H1 (cell line): ENCODE results near the gene UFM1. TPM values are rescaled to one million over a fixed set of nuclear protein-coding genes. Genes with fewer than 3 reads are reported as not detected.
A peak's percentile ranks its signal among the peaks of the same experiment; 100 is the strongest.

ENCODE experiments used
- CTCF ChIA-PET: fragments of 300-600 bp; sonication (Branson Sonifier 250); formaldehyde crosslinking; loops from one replicate; lab custom pipeline; 2021; ENCODE audit not compliant: partially characterized antibody; lab: Charles Lee
- POLR2A ChIA-PET: fragments of 300-600 bp; sonication (Branson Sonifier 250); formaldehyde crosslinking; loops from one replicate; lab custom pipeline; 2021; ENCODE audit warnings: inconsistent platforms; ENCODE audit not compliant: partially characterized antibody; lab: Charles Lee
- DNase-seq, 2 experiments: peaks; one replicate each; pipeline versions ENCODE4 v3.0.0 to v3.0.0-alpha.2; 2010 to 2022; ENCODE audit warnings: low spot score in 2 of 2, low read depth in 1 of 2, mixed read lengths in 1 of 2
- FAIRE-seq: peaks from 2 replicates; lab custom pipeline; 2011; peaks lifted over from hg19 to GRCh38; lab: Jason Lieb, UNC
- H2AFZ ChIP-seq: 2 replicates; pipeline ENCODE4 v1.8.1; 2012; ENCODE audit warnings: low read length, inconsistent platforms
- H2AK5ac ChIP-seq: 2 replicates; pipeline ENCODE4 v1.6.1; 2013; ENCODE audit warnings: low read depth, low read length
- H2BK120ac ChIP-seq: replicated peaks from 2 replicates; pipeline ENCODE3; 2013; ENCODE audit warnings: low read depth, low read length, inconsistent platforms
- H2BK12ac ChIP-seq: 2 replicates; pipeline ENCODE4 v1.6.1; 2013; ENCODE audit warnings: low read depth, low read length
- H2BK15ac ChIP-seq: 2 replicates; pipeline ENCODE4 v1.6.1; 2013; ENCODE audit warnings: low read length
- H2BK20ac ChIP-seq: 2 replicates; pipeline ENCODE4 v1.6.1; 2013; ENCODE audit warnings: low read length
- H2BK5ac ChIP-seq: 2 replicates; pipeline ENCODE4 v1.6.1; 2013; ENCODE audit warnings: low read depth, low read length
- H3K14ac ChIP-seq: 2 replicates; pipeline ENCODE4 v1.6.1; 2013; ENCODE audit warnings: inconsistent platforms; ENCODE audit not compliant: insufficient read length
- H3K18ac ChIP-seq: 2 replicates; pipeline ENCODE4 v1.6.1; 2013; ENCODE audit warnings: low read length; ENCODE audit errors: extremely low read depth
- H3K23ac ChIP-seq: 2 replicates; pipeline ENCODE4 v1.6.1; 2013; ENCODE audit warnings: inconsistent platforms; ENCODE audit not compliant: insufficient read length
- H3K23me2 ChIP-seq: 2 replicates; pipeline ENCODE4 v1.6.1; 2013; ENCODE audit warnings: low read depth, low read length
- H3K27ac ChIP-seq: 2 replicates; pipeline ENCODE4 v1.6.1; 2011; ENCODE audit warnings: low read depth, low read length, inconsistent platforms
- H3K27me3 ChIP-seq, 4 experiments: replicated peaks in 1 of 4; 1 replicate in 1 of 4; 2 replicates in 3 of 4; pipeline versions ENCODE4 v1.6.1 to v1.8.1; 2011 to 2013; ENCODE audit warnings: low read length in 3 of 4, mild to moderate bottlenecking in 3 of 4, inconsistent platforms in 2 of 4, mixed read lengths in 2 of 4, moderate library complexity in 1 of 4; ENCODE audit not compliant: control insufficient read depth in 3 of 4, insufficient read depth in 3 of 4; ENCODE audit errors: extremely low read depth in 1 of 4
- H3K36me3 ChIP-seq, 4 experiments: 2 replicates each; pipeline versions ENCODE4 v1.6.1 to v1.8.1; 2011 to 2013; ENCODE audit warnings: mild to moderate bottlenecking in 4 of 4, low read length in 3 of 4, moderate library complexity in 2 of 4, control low read depth in 1 of 4, inconsistent platforms in 1 of 4; ENCODE audit not compliant: insufficient read depth in 4 of 4, control insufficient read depth in 2 of 4
- H3K4ac ChIP-seq: replicated peaks from 2 replicates; pipeline ENCODE3; 2013; ENCODE audit warnings: low read length, low read depth, mixed read lengths, inconsistent platforms; ENCODE audit not compliant: insufficient read length
- H3K4me1 ChIP-seq, 4 experiments: replicated peaks in 1 of 4; 1 replicate in 1 of 4; 2 replicates in 3 of 4; pipeline versions ENCODE4 v1.6.1 to v1.8.1; 2011 to 2013; ENCODE audit warnings: low read length in 3 of 4, inconsistent platforms in 2 of 4, mixed read lengths in 1 of 4; ENCODE audit not compliant: insufficient read depth in 4 of 4, control insufficient read depth in 3 of 4
- H3K4me2 ChIP-seq, 2 experiments: 2 replicates each; pipeline versions ENCODE4 v1.6.1 to v1.8.1; 2011 to 2013; ENCODE audit warnings: low read depth in 2 of 2, low read length in 2 of 2, control low read depth in 1 of 2, inconsistent platforms in 1 of 2, mild to moderate bottlenecking in 1 of 2; ENCODE audit not compliant: insufficient read depth in 1 of 2
- H3K4me3 ChIP-seq, 4 experiments: fragments of 200-600, 300-600 bp in 1 of 4; sonication (generic), shearing (Covaris generic), sonication (Bioruptor Twin) in 1 of 4; 2 replicates each; pipeline versions ENCODE4 v1.5.1 to v1.8.1; 2011 to 2016; ENCODE audit warnings: low read length in 4 of 4, low read depth in 3 of 4, control low read depth in 2 of 4, inconsistent platforms in 2 of 4, mild to moderate bottlenecking in 2 of 4, mixed read lengths in 1 of 4, moderate library complexity in 1 of 4; ENCODE audit not compliant: insufficient read depth in 2 of 4; ENCODE audit errors: extremely low read depth in 1 of 4
- H3K56ac ChIP-seq: replicated peaks from 2 replicates; pipeline ENCODE3; 2013; ENCODE audit warnings: low read depth, mild to moderate bottlenecking, mixed read lengths, low read length, inconsistent platforms; ENCODE audit not compliant: insufficient read length
- H3K79me1 ChIP-seq: 2 replicates; pipeline ENCODE4 v1.6.1; 2013; ENCODE audit warnings: low read depth, low read length, control low read depth
- H3K79me2 ChIP-seq, 2 experiments: 2 replicates each; pipeline versions ENCODE4 v1.6.1 to v1.8.1; 2012 to 2013; ENCODE audit warnings: low read length in 2 of 2, mild to moderate bottlenecking in 2 of 2, inconsistent platforms in 1 of 2; ENCODE audit not compliant: insufficient read depth in 2 of 2, control insufficient read depth in 1 of 2
- H3K9ac ChIP-seq, 4 experiments: replicated peaks in 1 of 4; 1 replicate in 1 of 4; 2 replicates in 3 of 4; pipeline versions ENCODE4 v1.6.1 to v1.8.1; 2011 to 2013; ENCODE audit warnings: low read depth in 3 of 4, low read length in 3 of 4, control low read depth in 2 of 4, mild to moderate bottlenecking in 2 of 4, moderate library complexity in 2 of 4, inconsistent platforms in 1 of 4; ENCODE audit errors: extremely low read depth in 1 of 4
- H3K9me3 ChIP-seq, 2 experiments: 2 replicates each; pipeline versions ENCODE4 v1.6.1 to v1.8.1; 2012 to 2013; ENCODE audit warnings: mild to moderate bottlenecking in 2 of 2, moderate library complexity in 2 of 2, control low read depth in 1 of 2, inconsistent platforms in 1 of 2, low read depth in 1 of 2, low read length in 1 of 2, mixed read lengths in 1 of 2; ENCODE audit not compliant: insufficient read depth in 2 of 2
- H4K20me1 ChIP-seq, 2 experiments: replicated peaks in 1 of 2; 2 replicates each; pipeline versions ENCODE3 to v1.8.1; 2011 to 2013; ENCODE audit warnings: inconsistent platforms in 2 of 2, low read length in 2 of 2, mild to moderate bottlenecking in 1 of 2; ENCODE audit not compliant: insufficient read depth in 2 of 2, control insufficient read depth in 1 of 2
- H4K5ac ChIP-seq: 2 replicates; pipeline ENCODE4 v1.6.1; 2013; ENCODE audit warnings: low read length, low read depth, mixed read lengths, inconsistent platforms; ENCODE audit not compliant: insufficient read length
- H4K8ac ChIP-seq: 2 replicates; pipeline ENCODE4 v1.8.0; 2013; ENCODE audit warnings: mild to moderate bottlenecking, moderate library complexity, low read length, inconsistent platforms; ENCODE audit not compliant: insufficient read depth; ENCODE audit errors: extremely low read depth
- H4K91ac ChIP-seq: replicated peaks from 2 replicates; pipeline ENCODE3; 2013; ENCODE audit warnings: low read length, mixed read lengths, inconsistent platforms; ENCODE audit not compliant: insufficient read length
- CEBPB ChIP-seq: IDR thresholded peaks from 2 replicates; pipeline ENCODE4 v1.6.1; 2012; ENCODE audit warnings: low read depth, low read length
- HDAC2 ChIP-seq, 2 experiments: fragments of 300-600 bp in 1 of 2; sonication (generic) in 1 of 2; IDR thresholded peaks; 2 replicates each; pipeline ENCODE4 v1.6.1; 2011 to 2012; ENCODE audit warnings: low read depth in 2 of 2, low read length in 2 of 2, mild to moderate bottlenecking in 2 of 2, moderate library complexity in 2 of 2, borderline replicate concordance in 1 of 2, inconsistent platforms in 1 of 2
- JUND ChIP-seq: IDR thresholded peaks from 2 replicates; pipeline ENCODE4 v1.6.1; 2011; ENCODE audit warnings: mild to moderate bottlenecking, improper control_type of control experiment, low read length
- KDM4A ChIP-seq: IDR thresholded peaks from one replicate; pipeline ENCODE4 v1.7.1; 2012; ENCODE audit warnings: low read depth, mild to moderate bottlenecking, moderate library complexity, low read length, inconsistent platforms; ENCODE audit not compliant: severe bottlenecking
- PHF8 ChIP-seq: fragments of 200-600 bp; sonication (generic); conservative IDR thresholded peaks from 2 replicates; pipeline ENCODE4 v1.7.1; 2012; ENCODE audit warnings: low read depth, mild to moderate bottlenecking, inconsistent platforms, low read length, moderate library complexity
- POLR2AphosphoS5 ChIP-seq: IDR thresholded peaks from 2 replicates; pipeline ENCODE4 v1.6.1; 2011; ENCODE audit warnings: low read depth, low read length
- RNF2 ChIP-seq: fragments of 200-900, 300-1000 bp; sonication (generic); IDR thresholded peaks from 2 replicates; pipeline ENCODE4 v1.7.1; 2016; ENCODE audit warnings: borderline replicate concordance, low read depth, mild to moderate bottlenecking, antibody characterized with exemption, low read length; ENCODE audit not compliant: poor library complexity, severe bottlenecking; ENCODE audit errors: missing control alignments
- RXRA ChIP-seq: IDR thresholded peaks from 2 replicates; pipeline ENCODE4 v1.6.1; 2011; ENCODE audit warnings: low read depth, mild to moderate bottlenecking, low read length, moderate library complexity; ENCODE audit not compliant: insufficient read depth
- SAP30 ChIP-seq: fragments of 300-600 bp; sonication (generic); IDR thresholded peaks from 2 replicates; pipeline ENCODE4 v1.7.1; 2012; ENCODE audit warnings: low read length, moderate library complexity, mild to moderate bottlenecking, inconsistent platforms; ENCODE audit not compliant: insufficient read depth, insufficient replicate concordance
- SP1 ChIP-seq: IDR thresholded peaks from 2 replicates; pipeline ENCODE4 v1.6.1; 2011; ENCODE audit warnings: low read depth, low read length
- TBP ChIP-seq: IDR thresholded peaks from 2 replicates; pipeline ENCODE4 v1.6.1; 2011; ENCODE audit warnings: low read depth, low read length, improper control_type of control experiment
- YY1 ChIP-seq: IDR thresholded peaks from 2 replicates; pipeline ENCODE4 v1.6.1; 2011; ENCODE audit warnings: low read depth, mild to moderate bottlenecking, low read length
- WGBS, 2 experiments: shearing (Covaris generic) in 1 of 2; methylation state at CpG; one replicate each; pipeline versions ENCODE4 v1.1.6 to v1.1.7; 2013 to 2015; ENCODE audit warnings: low lambda C conversion rate in 2 of 2, mixed read lengths in 2 of 2, inconsistent platforms in 1 of 2, low coverage in 1 of 2, missing lambda C conversion rate in 1 of 2; ENCODE audit not compliant: insufficient replicate concordance in 2 of 2, insufficient coverage in 1 of 2, insufficient read length in 1 of 2; ENCODE audit errors: extremely low coverage in 1 of 2, missing lambda C conversion rate in 1 of 2; 5-methylcytosine and 5-hydroxymethylcytosine counted together
- polyA plus RNA-seq, 7 experiments: library from polyadenylated mRNA; depleted of rRNA in 3 of 7; stranded (reverse) in 5 of 7; unstranded in 2 of 7; fragments of >200 nt in 5 of 7; fragments of 200-250 nt in 2 of 7; gene quantifications; 1 replicate in 5 of 7; 2 replicates in 1 of 7; 4 replicates in 1 of 7; pipeline versions ENCODE4 v1.2.1 to v1.2.3, GENCODE V29; 2011 to 2013; ENCODE audit warnings: missing spikeins in 2 of 7, mixed read lengths in 2 of 7
- total RNA-seq: library from RNA; stranded (reverse); fragmentation: NEBNext Ultra II Directional; extraction: Animal tissue kit (Norgen Biotek cat#: 25700); gene quantifications from 2 replicates; pipeline ENCODE4 v1.2.1, GENCODE V29; 2021
- TF ChIP-seq, protein P1 (sequence below): IDR thresholded peaks from 2 replicates; pipeline ENCODE4 v1.6.1; 2011; ENCODE audit warnings: low read length, improper control_type of control experiment

The UFM1 gene
- total and polyA plus RNA-seq, 2 of the 8 experiments (the other 6 are each of a cell fraction or from before 2014, with no cell fraction given): 16.0 to 34.3 TPM

DNA sequence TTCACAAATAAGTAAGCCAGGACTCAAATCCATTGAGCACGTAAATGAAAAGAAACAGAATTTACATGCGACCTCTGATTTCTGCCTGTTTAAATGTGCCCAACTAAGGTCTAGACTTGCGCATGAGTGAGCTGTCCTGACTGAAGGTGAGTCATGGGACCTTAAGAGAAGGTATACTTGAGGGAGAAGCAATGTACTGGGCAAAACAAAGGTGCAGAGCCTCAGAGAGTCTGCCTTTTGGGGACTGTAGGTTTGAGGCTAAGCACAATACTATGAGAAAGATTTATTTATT lies 45.8 kb downstream of the UFM1 start:
- no peak overlapping the region for H2AK5ac ChIP-seq
- no peak overlapping the region for H4K8ac ChIP-seq
- H3K14ac ChIP-seq: no peak overlapping the region
- H4K5ac ChIP-seq: no peak overlapping the region
- H3K27ac ChIP-seq: no peak overlapping the region
- H3K9ac ChIP-seq: no peak overlapping the region
- CTCF ChIA-PET: no interaction called here
- H3K23me2 ChIP-seq: no peaks in the 10 kb centered on the region
- H3K4me3 ChIP-seq: no peak overlapping the region
- no peaks in the 10 kb centered on the region for H4K20me1 ChIP-seq
- no peak overlapping the region for H3K23ac ChIP-seq
- no peak overlapping the region for H4K91ac ChIP-seq
- no peak overlapping the region for H2BK15ac ChIP-seq
- H3K27me3 ChIP-seq: no peaks in the 10 kb centered on the region
- H2BK5ac ChIP-seq: no peak overlapping the region
- no peak overlapping the region for H3K4ac ChIP-seq
- H2BK120ac ChIP-seq: no peak overlapping the region
- H3K79me1 ChIP-seq: no peaks in the 10 kb centered on the region
- no peak overlapping the region for H3K18ac ChIP-seq
- 91% methylated on average over 3 of the region's 3 CpGs; no CpG with 5 or more reads in 1 of the 2 experiments for WGBS, 2 experiments
- FAIRE-seq (no peak), DNase-seq (no peak)
- H3K9me3 ChIP-seq: no peaks in the 10 kb centered on the region
- POLR2A ChIA-PET: no interaction called here
- no peaks in the 10 kb centered on the region for H3K36me3 ChIP-seq
- H3K4me1 ChIP-seq: no peaks in the 10 kb centered on the region
- H2BK12ac ChIP-seq: no peak overlapping the region
- no peaks in the 10 kb centered on the region for H3K79me2 ChIP-seq
- no peak overlapping the region for H2BK20ac ChIP-seq
- H3K56ac ChIP-seq: no peak overlapping the region
- no peak overlapping the region for H3K4me2 ChIP-seq
- peak overlapping the region; percentile 55; the same call in 1 of the 2 replicates for H2AFZ ChIP-seq
- TF ChIP-seq HDAC2 (IDR thresholded peaks at IDR 0.05; ENCODE audit: borderline replicate concordance in 1 of 2, low read depth in 2 of 2, low read length in 2 of 2) (no peak), TBP (no peak), SP1 (no peak), SAP30 (no peak), CEBPB (no peak), RXRA (no peak), POLR2AphosphoS5 (no peak), JUND (no peak), KDM4A (no peak), RNF2 (no peak), PHF8 (no peak), YY1 (no peak)
- TF ChIP-seq, protein P1, sequence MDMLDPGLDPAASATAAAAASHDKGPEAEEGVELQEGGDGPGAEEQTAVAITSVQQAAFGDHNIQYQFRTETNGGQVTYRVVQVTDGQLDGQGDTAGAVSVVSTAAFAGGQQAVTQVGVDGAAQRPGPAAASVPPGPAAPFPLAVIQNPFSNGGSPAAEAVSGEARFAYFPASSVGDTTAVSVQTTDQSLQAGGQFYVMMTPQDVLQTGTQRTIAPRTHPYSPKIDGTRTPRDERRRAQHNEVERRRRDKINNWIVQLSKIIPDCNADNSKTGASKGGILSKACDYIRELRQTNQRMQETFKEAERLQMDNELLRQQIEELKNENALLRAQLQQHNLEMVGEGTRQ: no peak
